ENCODE results near the gene CLMP.

GRCh38 chr11:123057661-123058305, 137.3 kb downstream of the CLMP start:
- TF ChIP-seq CTCF (IDR thresholded peaks at IDR 0.05) (no peak), POLR2A (IDR thresholded peaks at IDR 0.05) (no peak)

Measured in ovary (tissue), 3 donors.